ENCODE results near the gene CD27. TPM values are rescaled to one million over a fixed set of nuclear protein-coding genes. Genes with fewer than 3 reads are reported as not detected.
"Not testable (repeated sequence)": the region's sequence is repeated elsewhere in the genome, so short reads cannot be mapped to it uniquely, and the experiment has no call there.

The CD27 gene
- polyA plus RNA-seq (ENCODE audit: insufficient read length in 4 of 4): 1 to 10 TPM in 2 of 4 donors, under 1 TPM in 2; 0.56 to 2.5 (median 1.3) TPM

- DNase-seq (ENCODE audit: low read depth in 4 of 4, low spot score in 2 of 4): no peak
Observed at GRCh38 chr12:6444704-6445688, at the start of gene CD27. Gene CD27 (plus strand): TSS chr12:6444955. CDS start chr12:6445096, 141 bp downstream.

GRCh38 chr12:6396031-6396430 lies 48.7 kb upstream of the CD27 start:
- no peak for DNase-seq (ENCODE audit: low read depth in 4 of 4, low spot score in 2 of 4)

GRCh38 chr12:6399884-6400644 lies 44.7 kb upstream of the CD27 start:
- no peak for DNase-seq (ENCODE audit: low read depth in 4 of 4, low spot score in 2 of 4)

- DNase-seq (ENCODE audit: low read depth in 4 of 4, low spot score in 2 of 4): no peak
Observed at GRCh38 chr12:6404390-6404789, 40.4 kb upstream of the CD27 start.

DNA sequence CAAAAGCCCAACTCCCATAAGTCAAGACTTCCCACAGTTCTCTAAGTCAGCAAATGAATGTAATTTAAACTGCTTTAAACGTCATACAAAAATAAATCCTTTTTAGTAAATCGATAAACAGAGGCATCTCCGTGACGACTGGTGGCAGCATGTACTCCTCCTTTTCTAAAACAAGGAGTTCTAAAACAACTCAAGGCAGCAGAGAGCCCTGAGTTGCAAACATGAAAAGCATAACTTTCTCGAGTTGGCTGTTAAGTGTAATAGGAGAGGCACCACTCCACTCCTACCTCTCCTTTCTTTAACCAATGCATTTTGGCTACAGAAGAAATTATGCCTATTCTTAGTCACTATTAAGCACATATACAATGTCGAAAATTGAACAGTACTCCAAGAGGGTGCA lies 38.8 kb upstream of the CD27 start:
- DNase-seq (ENCODE audit: low read depth in 4 of 4, low spot score in 2 of 4): no peak

DNA sequence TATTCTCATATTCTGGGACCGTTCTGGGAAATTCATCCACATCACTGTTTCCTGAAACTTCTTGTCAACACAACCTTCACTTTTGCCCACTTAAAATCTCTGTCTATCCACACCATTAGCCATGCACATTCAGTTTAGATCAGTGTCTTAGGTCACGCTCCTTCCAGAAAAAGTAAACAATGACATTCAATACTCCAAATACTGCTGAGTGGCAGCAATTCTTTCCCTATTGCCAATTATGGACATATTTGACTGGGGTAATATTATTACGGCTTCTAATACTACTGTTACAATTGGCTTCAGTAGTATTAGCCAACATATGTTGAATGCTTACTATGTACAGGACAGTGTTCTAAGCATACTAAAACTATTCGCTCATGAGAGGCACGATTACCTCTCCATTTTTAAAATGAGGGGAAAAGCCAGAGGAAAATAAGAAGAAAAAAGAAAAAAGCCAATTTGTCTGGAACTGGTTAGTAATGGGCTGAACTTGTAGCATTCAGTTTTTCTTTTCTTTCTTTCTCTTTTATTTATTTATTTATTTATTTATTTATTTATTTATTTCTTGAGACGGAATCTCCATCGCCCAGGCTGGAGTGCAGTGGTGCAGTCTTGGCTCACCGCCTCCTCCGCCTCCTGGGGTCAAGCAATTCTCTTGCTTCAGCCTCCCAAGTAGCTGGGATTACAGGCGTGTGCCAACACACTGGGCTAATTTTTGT lies 37.4 kb upstream of the CD27 start:
- no peak for DNase-seq (ENCODE audit: low read depth in 4 of 4, low spot score in 2 of 4)

DNA sequence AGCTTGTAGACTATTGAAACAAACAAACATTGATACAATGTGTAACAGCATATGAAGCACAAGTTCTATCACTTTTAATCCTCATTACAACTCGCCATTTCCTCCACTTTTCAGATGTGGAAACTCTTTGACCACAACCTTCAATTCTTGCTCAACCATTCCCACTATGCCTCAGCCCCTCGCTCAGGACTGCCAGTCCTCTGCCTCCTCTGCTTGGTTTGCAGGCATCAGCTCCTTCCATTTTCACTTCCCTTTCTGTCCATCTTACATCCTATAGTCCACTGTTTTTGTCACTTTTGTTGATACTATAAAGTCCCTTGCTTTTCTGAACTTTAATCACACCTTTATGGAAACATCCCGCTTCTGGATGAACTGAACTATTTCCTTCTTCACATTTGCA lies 28.2 kb upstream of the CD27 start:
- DNase-seq (ENCODE audit: low read depth in 4 of 4, low spot score in 2 of 4): no peak

DNA sequence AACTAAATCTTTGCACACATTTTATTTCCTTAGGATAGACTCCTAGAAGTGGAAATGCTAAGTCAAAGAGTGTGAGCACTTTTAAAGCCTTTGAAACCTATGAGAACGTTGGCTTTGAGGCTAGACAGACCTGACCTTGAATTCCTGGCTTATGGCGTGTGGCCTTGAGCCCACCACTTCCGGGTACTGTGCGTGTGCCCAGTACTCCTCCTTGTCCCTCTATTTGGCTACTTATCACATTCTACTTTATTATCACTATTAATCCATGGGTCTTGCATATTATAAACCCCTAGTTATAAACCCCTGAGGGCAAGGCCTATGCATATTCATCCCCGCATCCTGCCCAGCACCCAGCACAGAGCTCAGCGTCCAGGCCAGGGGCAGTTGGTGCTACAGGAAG lies 26.0 kb upstream of the CD27 start:
- no peak for DNase-seq (ENCODE audit: low read depth in 4 of 4, low spot score in 2 of 4)

DNA sequence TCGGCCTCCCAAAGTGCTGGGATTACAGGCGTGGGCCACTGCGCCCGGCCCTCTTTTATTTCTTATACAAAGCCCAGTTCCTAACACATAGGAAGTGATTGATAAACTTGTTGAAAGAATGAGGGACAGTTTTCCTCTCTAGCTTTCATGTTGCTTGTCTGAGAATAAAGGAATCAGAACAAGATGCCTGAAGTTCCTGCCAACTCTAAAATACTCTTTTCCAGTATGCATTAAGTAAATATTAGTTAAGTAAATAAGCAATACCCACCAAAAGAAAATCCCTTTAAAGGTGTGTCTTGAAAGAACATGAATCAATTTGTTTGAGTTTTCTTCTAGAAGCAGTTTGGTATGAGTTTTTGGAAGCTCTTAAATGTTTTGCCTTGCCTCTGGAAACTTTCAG lies 24.4 kb upstream of the CD27 start:
- no peak for DNase-seq (ENCODE audit: low read depth in 4 of 4, low spot score in 2 of 4)

DNA sequence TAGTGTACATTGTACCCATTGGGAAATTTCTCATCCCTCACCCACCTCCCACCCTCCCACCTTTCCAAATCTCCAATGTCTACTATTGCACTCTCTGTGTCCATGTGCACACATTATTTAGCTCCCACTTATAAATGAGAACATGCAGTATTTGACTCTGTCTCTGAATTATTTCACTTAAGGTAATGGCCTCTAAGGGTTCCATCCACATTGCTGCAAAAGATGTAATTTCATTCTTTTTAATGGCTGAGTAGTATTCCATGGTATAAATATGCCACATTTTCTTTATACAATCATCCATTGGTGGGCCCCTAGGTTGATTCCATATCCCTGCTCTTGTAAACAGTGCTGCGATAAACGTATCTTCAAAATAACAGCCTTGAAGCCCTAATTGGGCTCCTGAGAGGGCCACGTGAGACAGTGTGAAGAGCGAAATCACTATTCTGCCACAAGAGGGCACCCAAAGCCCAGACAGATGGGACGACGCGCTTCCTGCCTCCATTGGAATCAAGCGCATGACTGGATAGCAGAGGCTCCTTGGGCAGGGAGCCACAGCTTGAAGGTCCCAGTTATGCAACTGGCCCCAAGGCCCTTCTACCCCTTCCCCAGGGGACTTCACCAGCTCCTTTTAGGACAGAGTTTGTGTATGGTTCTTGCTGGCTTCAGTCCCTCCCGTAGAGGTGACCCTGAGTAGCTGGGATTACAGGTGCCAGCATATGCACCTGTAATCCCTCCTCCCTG lies 21.3 kb upstream of the CD27 start:
- peak; percentile 66 to 85 (median 72) for DNase-seq (ENCODE audit: low read depth in 4 of 4, low spot score in 2 of 4)

DNA sequence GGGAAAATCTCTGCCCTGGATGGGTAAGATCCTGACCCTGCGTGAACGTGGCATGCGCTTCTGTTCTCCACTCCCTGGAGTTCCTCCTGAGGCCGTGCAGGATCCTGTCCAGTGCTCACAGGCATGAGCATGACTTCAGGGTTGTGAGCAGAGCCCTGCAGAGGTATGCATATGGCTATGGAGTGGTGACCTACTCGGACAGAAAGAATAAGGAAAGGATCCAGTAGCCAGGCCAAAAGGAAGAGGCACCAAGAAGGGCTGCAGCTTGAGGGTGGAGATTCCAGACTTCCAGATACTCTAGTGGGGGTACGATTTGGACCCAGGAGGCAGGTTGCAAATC lies 20.8 kb upstream of the CD27 start:
- DNase-seq (ENCODE audit: low read depth in 4 of 4, low spot score in 2 of 4): no peak

GRCh38 chr12:6424866-6425265 lies 19.9 kb upstream of the CD27 start:
- no peak for DNase-seq (ENCODE audit: low read depth in 4 of 4, low spot score in 2 of 4)

GRCh38 chr12:6425590-6426531 lies 18.9 kb upstream of the CD27 start:
- DNase-seq (ENCODE audit: low read depth in 4 of 4, low spot score in 2 of 4): no peak

- no peak for DNase-seq (ENCODE audit: low read depth in 4 of 4, low spot score in 2 of 4)
Observed at GRCh38 chr12:6426882-6427671, 17.7 kb upstream of the CD27 start.

GRCh38 chr12:6427796-6428195 lies 17.0 kb upstream of the CD27 start:
- DNase-seq (ENCODE audit: low read depth in 4 of 4, low spot score in 2 of 4): not testable (repeated sequence)

DNA sequence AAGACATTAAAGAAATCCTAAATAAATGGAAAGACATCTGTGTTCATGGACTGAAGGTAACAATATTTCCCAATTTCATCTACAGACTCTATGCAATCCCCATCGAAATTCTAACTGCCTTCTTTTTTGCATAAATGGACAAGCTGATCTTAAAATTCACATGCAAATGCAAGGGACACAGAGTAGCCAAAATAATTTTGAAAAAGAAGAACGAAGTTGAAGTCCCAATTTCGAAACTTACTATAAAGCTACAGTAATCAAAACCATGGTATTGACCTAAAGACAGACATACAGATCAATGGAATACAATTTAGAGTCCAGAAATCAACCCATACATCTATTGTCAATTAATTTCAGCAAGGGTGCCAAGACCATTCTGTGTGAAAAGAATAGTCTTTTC lies 16.4 kb upstream of the CD27 start:
- DNase-seq (ENCODE audit: low read depth in 4 of 4, low spot score in 2 of 4): no peak

DNA sequence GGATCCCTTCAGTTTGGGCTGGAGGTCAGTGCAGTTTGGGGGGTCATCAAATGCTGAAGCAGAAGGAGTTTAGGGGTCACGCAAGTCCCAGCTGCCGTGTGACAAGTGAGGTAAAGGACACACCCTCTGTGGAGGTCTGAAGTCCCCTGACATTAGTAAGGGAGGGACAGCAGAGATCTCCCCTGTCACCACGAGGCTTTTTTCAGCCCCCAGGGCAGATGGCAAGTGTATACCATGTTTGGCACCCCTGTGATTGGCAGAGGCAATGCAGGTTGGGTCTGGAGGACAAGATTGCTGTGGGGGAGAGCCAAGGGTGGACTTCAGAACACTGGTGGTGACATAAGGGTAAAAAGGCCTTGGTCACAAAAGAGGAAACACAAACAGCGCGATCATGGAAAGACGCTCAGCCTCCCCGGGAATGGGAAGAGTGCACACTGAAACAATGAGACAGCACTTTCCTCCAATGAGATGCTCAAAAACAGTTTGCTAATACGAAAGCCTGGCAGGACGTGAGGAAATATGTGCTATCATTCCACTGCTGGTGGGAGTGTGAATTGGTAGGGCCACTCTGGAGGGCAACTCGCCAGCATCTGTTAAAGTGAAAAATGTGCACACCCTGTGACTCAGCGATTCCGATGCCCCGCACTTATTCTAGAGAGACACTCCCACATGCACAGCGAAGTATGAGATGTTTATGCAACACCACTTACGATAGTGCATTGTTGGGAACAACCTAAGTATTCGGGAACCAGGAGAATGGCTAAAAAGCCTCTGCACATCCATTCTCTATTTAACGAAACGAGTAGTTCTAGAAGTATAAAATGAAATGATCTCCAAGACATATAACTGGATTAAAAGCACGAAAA lies 14.4 kb upstream of the CD27 start:
- DNase-seq (ENCODE audit: low read depth in 4 of 4, low spot score in 2 of 4): no peak

All from left renal cortex interstitium (tissue), 4 donors.